OCI-LY1 (cell line): ENCODE measurements around the gene MRPS31.
"Not testable (repeated sequence)": the region's sequence is repeated elsewhere in the genome, so short reads cannot be mapped to it uniquely, and the experiment has no call there.

Source experiments
- CTCF ChIP-seq: fragments of 200-600 bp; sonication (generic), shearing (Covaris generic); IDR thresholded peaks from 2 replicates; pipeline ENCODE4 v1.5.1; 2017; ENCODE audit warnings: mild to moderate bottlenecking, antibody characterized with exemption, low read length, moderate library complexity, mixed read lengths
- EZH2 ChIP-seq: fragments of 200-600 bp; sonication (generic), shearing (Covaris generic); IDR thresholded peaks from 2 replicates; pipeline ENCODE4 v1.8.0; 2017; ENCODE audit warnings: borderline replicate concordance, mixed run types, mild to moderate bottlenecking, antibody characterized with exemption, low read length, moderate library complexity, mixed read lengths

- not testable (repeated sequence) for TF ChIP-seq CTCF, EZH2
Observed at GRCh38 chr13:40735232-40735548, 35.8 kb downstream of the MRPS31 start.
